PC-3 (cell line): ENCODE results near the gene MUCL3. TPM values are rescaled to one million over a fixed set of nuclear protein-coding genes. Genes with fewer than 3 reads are reported as not detected.

Experiments
- ATAC-seq: fragments of 200-7000 bp; cut with Tn5 transposase; 2 replicates; pipeline ENCODE4 v1.9.1; 2020; ENCODE audit warnings: mild to moderate bottlenecking, moderate library complexity
- BruUV-seq: library from RNA; stranded (reverse); fragments of 400-500 nt; replicated peaks from 2 replicates; lab custom pipeline; 2021; lab: Mats Ljungman, UMichigan
- CTCF ChIA-PET: fragments of 300-600 bp; sonication (Branson Sonifier 250); formaldehyde crosslinking; loops from one replicate; lab custom pipeline; 2022; ENCODE audit warnings: antibody characterized with exemption; lab: Charles Lee
- POLR2A ChIA-PET: fragments of 300-600 bp; sonication (Branson Sonifier 250); formaldehyde crosslinking; loops from one replicate; lab custom pipeline; 2022; ENCODE audit warnings: antibody characterized with exemption; ENCODE audit not compliant: unreplicated experiment; lab: Charles Lee
- DNase-seq: peaks from one replicate; pipeline ENCODE4 v3.0.0-alpha.2; 2015
- H2AFZ ChIP-seq: fragments of 300-600 bp; sonication (generic); 2 replicates; pipeline ENCODE4 v1.6.0; 2016; ENCODE audit warnings: antibody characterized with exemption, low read length
- H3F3A ChIP-seq: fragments of 300-600 bp; sonication (generic); one replicate; pipeline ENCODE4 v1.6.0; 2017; ENCODE audit warnings: antibody characterized with exemption, low read length, control low read depth, mild to moderate bottlenecking; ENCODE audit not compliant: unreplicated experiment
- H3K27ac ChIP-seq: fragments of 300-600 bp; sonication (generic); 2 replicates; pipeline ENCODE4 v1.5.1; 2016; ENCODE audit warnings: mild to moderate bottlenecking, low read length
- H3K27me3 ChIP-seq: fragments of 300-600 bp; sonication (generic); 2 replicates; pipeline ENCODE4 v1.6.1; 2016; ENCODE audit warnings: low read length, mixed read lengths
- H3K36me3 ChIP-seq: fragments of 300-600 bp; sonication (generic); 2 replicates; pipeline ENCODE4 v1.6.1; 2016; ENCODE audit warnings: low read depth, mixed run types, low read length, mixed read lengths
- H3K4me1 ChIP-seq: fragments of 300-600 bp; sonication (generic); 2 replicates; pipeline ENCODE4 v1.5.1; 2016; ENCODE audit warnings: low read length; ENCODE audit not compliant: insufficient read depth
- H3K4me2 ChIP-seq: fragments of 300-600 bp; sonication (generic); 2 replicates; pipeline ENCODE4 v1.6.0; 2016; ENCODE audit warnings: low read length
- H3K4me3 ChIP-seq: fragments of 300-600 bp; sonication (generic); 2 replicates; pipeline ENCODE4 v1.5.1; 2016; ENCODE audit warnings: mild to moderate bottlenecking, low read length, mixed read lengths
- H3K79me2 ChIP-seq: fragments of 300-600 bp; sonication (generic); 2 replicates; pipeline ENCODE4 v1.6.1; 2017; ENCODE audit warnings: low read length, mixed read lengths
- H3K9ac ChIP-seq: fragments of 300-600 bp; sonication (generic); 2 replicates; pipeline ENCODE4 v1.6.0; 2016; ENCODE audit warnings: mild to moderate bottlenecking, low read length
- H3K9me2 ChIP-seq: fragments of 300-600 bp; sonication (generic); replicated peaks from 2 replicates; pipeline ENCODE4 v1.6.1; 2016; ENCODE audit warnings: mixed run types, low read length, mixed read lengths
- H3K9me3 ChIP-seq: fragments of 300-600 bp; sonication (generic); 2 replicates; pipeline ENCODE4 v1.6.1; 2016; ENCODE audit warnings: low read length, mixed read lengths
- H4K20me1 ChIP-seq: fragments of 300-600 bp; sonication (generic); 2 replicates; pipeline ENCODE4 v1.6.1; 2016; ENCODE audit warnings: low read length, mixed read lengths
- EZH2 ChIP-seq: fragments of 300-600 bp; sonication (generic); IDR thresholded peaks from one replicate; pipeline ENCODE4 v1.6.1; 2017; ENCODE audit warnings: antibody characterized with exemption, mild to moderate bottlenecking, low read length; ENCODE audit not compliant: unreplicated experiment
- EZH2phosphoT487 ChIP-seq: fragments of 300-600 bp; sonication (generic); IDR thresholded peaks from 2 replicates; pipeline ENCODE4 v1.6.1; 2018; ENCODE audit warnings: mild to moderate bottlenecking, antibody characterized with exemption, low read length, borderline replicate concordance
- intact Hi-C: fragments of 100-400 bp; cut with micrococcal nuclease; formaldehyde crosslinking; loops from 2 replicates; pipeline ENCODE4 v1.9.0; 2023
- total RNA-seq: library from RNA; depleted of rRNA; stranded (reverse); fragments of >200 nt; gene quantifications from 2 replicates; pipeline ENCODE4 v1.2.3, GENCODE V29; 2014
- TF ChIP-seq, protein P1 (sequence below): fragments of 300-600 bp; sonication (generic); conservative IDR thresholded peaks from 2 replicates; pipeline ENCODE4 v1.5.1; 2017; ENCODE audit warnings: antibody characterized with exemption, low read depth, mild to moderate bottlenecking, low read length

Gene MUCL3
- total RNA-seq, 1 experiment from 2014 or later: 0.04 TPM

DNA sequence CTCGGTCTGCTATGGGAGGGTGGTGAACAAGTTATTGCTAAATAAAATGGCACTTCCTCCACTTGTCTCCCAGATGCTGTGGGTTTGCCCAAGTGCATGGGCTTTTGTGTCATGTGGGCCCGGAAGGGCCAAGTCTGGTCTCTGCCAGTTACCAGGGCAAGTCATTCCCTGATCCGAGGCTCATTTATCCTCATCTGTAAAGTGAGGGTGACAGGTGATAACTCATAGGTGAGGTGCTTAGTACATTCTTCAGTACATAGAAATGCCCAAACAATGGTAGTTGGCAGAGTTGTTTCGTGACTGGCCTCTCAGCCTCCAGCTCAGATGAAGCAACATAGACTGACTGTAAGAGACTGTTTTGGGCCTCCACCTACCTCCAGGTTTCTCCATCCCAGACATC is 2.0 kb upstream of the MUCL3 start:
- Histone ChIP-seq H4K20me1 (no peaks in the 10 kb centered on the region), H3K4me2 (no peak overlapping the region), H3K27me3 (no peaks in the 10 kb centered on the region), H3K9ac (no peak overlapping the region), H3K27ac (no peak overlapping the region), H3F3A (no peaks in the 10 kb centered on the region), H3K79me2 (no peaks in the 10 kb centered on the region), H3K9me3 (no peaks in the 10 kb centered on the region), H2AFZ (no peak overlapping the region), H3K36me3 (no peaks in the 10 kb centered on the region), H3K4me1 (peaks cover 9% of the 10 kb centered on the region; the same call in 1 of the 2 replicates), H3K9me2 (no peaks in the 10 kb centered on the region), H3K4me3 (no peak overlapping the region)
- ChIA-PET POLR2A (no interaction called here), CTCF (interaction anchor here (0.6 kb wide), 1 partner anchor 69 kb away, joined by 3 read pairs; no protein-coding TSS in a partner anchor)
- TF ChIP-seq, protein P1, sequence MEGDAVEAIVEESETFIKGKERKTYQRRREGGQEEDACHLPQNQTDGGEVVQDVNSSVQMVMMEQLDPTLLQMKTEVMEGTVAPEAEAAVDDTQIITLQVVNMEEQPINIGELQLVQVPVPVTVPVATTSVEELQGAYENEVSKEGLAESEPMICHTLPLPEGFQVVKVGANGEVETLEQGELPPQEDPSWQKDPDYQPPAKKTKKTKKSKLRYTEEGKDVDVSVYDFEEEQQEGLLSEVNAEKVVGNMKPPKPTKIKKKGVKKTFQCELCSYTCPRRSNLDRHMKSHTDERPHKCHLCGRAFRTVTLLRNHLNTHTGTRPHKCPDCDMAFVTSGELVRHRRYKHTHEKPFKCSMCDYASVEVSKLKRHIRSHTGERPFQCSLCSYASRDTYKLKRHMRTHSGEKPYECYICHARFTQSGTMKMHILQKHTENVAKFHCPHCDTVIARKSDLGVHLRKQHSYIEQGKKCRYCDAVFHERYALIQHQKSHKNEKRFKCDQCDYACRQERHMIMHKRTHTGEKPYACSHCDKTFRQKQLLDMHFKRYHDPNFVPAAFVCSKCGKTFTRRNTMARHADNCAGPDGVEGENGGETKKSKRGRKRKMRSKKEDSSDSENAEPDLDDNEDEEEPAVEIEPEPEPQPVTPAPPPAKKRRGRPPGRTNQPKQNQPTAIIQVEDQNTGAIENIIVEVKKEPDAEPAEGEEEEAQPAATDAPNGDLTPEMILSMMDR: no peak
- no peak for TF ChIP-seq EZH2phosphoT487
- no peak for TF ChIP-seq EZH2
- no peak for ATAC-seq
- no peak for DNase-seq
- intact Hi-C loops: loop anchor here (10.0 kb wide), 1 partner anchor 46 kb away; the partner anchor contains the start of gene MUC21
- BruUV-seq: no TSS peak

DNA sequence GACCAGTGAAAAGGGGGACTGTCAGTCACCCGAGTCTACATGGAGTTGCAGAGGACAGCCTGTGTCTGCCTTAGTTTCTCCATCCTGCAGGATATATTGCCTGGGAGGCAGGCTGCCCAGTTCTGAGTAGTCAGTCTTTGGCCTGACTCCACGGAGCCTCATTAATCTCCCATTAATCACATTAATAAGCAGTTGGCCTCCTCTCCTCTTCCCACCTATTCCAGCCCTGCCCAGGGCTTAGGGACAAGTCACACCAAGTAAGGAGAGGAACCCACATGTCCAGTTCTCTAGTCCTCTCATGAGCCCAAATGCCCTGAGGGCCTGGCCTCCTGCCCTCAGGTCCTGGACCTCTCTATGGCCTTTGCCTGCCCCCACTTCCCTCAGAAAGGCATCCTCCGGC is 1.3 kb upstream of the MUCL3 start:
- Histone ChIP-seq H3K4me2 (no peak overlapping the region), H3K9me3 (no peaks in the 10 kb centered on the region), H3K4me3 (no peak overlapping the region), H3K79me2 (no peaks in the 10 kb centered on the region), H3F3A (no peaks in the 10 kb centered on the region), H3K9me2 (no peaks in the 10 kb centered on the region), H4K20me1 (no peaks in the 10 kb centered on the region), H3K4me1 (peaks cover 9% of the 10 kb centered on the region; the same call in 1 of the 2 replicates), H3K36me3 (no peaks in the 10 kb centered on the region), H3K27ac (no peak overlapping the region), H3K9ac (no peak overlapping the region), H3K27me3 (no peaks in the 10 kb centered on the region), H2AFZ (no peak overlapping the region)
- no peak for ATAC-seq
- intact Hi-C loops: loop anchor here (10.0 kb wide), 1 partner anchor 45 kb away; the partner anchor contains the start of gene MUC21
- ChIA-PET POLR2A (no interaction called here), CTCF (interaction anchor here (1.5 kb wide), 1 partner anchor 131 kb away, joined by 5 read pairs; no protein-coding TSS in a partner anchor)
- no peak for DNase-seq
- BruUV-seq: no TSS peak
- TF ChIP-seq, protein P1: no peak
- TF ChIP-seq EZH2 (no peak), EZH2phosphoT487 (no peak)
